ENCODE data around the gene EGR4. TPM values are rescaled to one million over a fixed set of nuclear protein-coding genes. Genes with fewer than 3 reads are reported as not detected.
A peak's percentile ranks its signal among the peaks of the same experiment; 100 is the strongest.

EGR4 gene
- total RNA-seq, 2 donors from 2014 or later = 0.15 TPM; not detected in 1

GRCh38 chr2:73295751-73296400 lies 2.5 kb upstream of the EGR4 start:
- Mint-ChIP-seq H3K9me3 (no peaks in the 10 kb centered on the region), H3K4me3 (no peak overlapping the region), H3K27me3 (ENCODE audit: insufficient read depth) (peaks cover 83% of the 10 kb centered on the region), H3K27ac (no peak overlapping the region), H3K36me3 (ENCODE audit: low read depth) (no peaks in the 10 kb centered on the region), H3K4me1 (no peaks in the 10 kb centered on the region)
- no peak for TF ChIP-seq CTCF (conservative IDR thresholded peaks at IDR 0.05)
- WGBS, 2 experiments (ENCODE audit: insufficient coverage in 1 of 2, insufficient read length in 1 of 2) = 66 to 74% methylated on average over 3 of the region's 5 CpGs
- Histone ChIP-seq H3K4me3 (ENCODE audit: low read length) (no peak overlapping the region), H3K9ac (ENCODE audit: extremely low read depth, low read length, poor library complexity, severe bottlenecking) (no peak overlapping the region), H3K4me1 (ENCODE audit: control insufficient read depth, insufficient read depth, low read length) (peaks cover 4% of the 10 kb centered on the region), H3K9me3 (ENCODE audit: control insufficient read depth, low read length) (no peaks in the 10 kb centered on the region), H3K36me3 (ENCODE audit: control insufficient read depth, insufficient read depth, low read length) (no peaks in the 10 kb centered on the region), H3K27me3 (ENCODE audit: control insufficient read depth, insufficient read depth, low read length, poor library complexity, severe bottlenecking) (peaks cover 95% of the 10 kb centered on the region), H3K27ac (ENCODE audit: low read depth, low read length) (no peak overlapping the region)
- no peak for DNase-seq

- Mint-ChIP-seq H3K4me3 (no peak overlapping the region), H3K4me1 (no peaks in the 10 kb centered on the region), H3K27ac (no peak overlapping the region), H3K27me3 (ENCODE audit: insufficient read depth) (peaks cover 88% of the 10 kb centered on the region), H3K9me3 (no peaks in the 10 kb centered on the region), H3K36me3 (ENCODE audit: low read depth) (no peaks in the 10 kb centered on the region)
- no peak for DNase-seq
- H3K4me1 ChIP-seq (ENCODE audit: control insufficient read depth, insufficient read depth, low read length) = peaks cover 4% of the 10 kb centered on the region
- no peaks in the 10 kb centered on the region for H3K36me3 ChIP-seq (ENCODE audit: control insufficient read depth, insufficient read depth, low read length)
- H3K9me3 ChIP-seq (ENCODE audit: control insufficient read depth, low read length) = no peaks in the 10 kb centered on the region
- no peak overlapping the region for H3K9ac ChIP-seq (ENCODE audit: extremely low read depth, low read length, poor library complexity, severe bottlenecking)
- peaks cover 97% of the 10 kb centered on the region for H3K27me3 ChIP-seq (ENCODE audit: control insufficient read depth, insufficient read depth, low read length, poor library complexity, severe bottlenecking)
- H3K27ac ChIP-seq (ENCODE audit: low read depth, low read length) = no peak overlapping the region
- WGBS, 2 experiments (ENCODE audit: insufficient coverage in 1 of 2, insufficient read length in 1 of 2) = 78% methylated on average over 2 of the region's 2 CpGs; no CpG with 5 or more reads in 1 of the 2 experiments
- TF ChIP-seq CTCF (conservative IDR thresholded peaks at IDR 0.05) = no peak
- no peak overlapping the region for H3K4me3 ChIP-seq (ENCODE audit: low read length)
These were observed 891 bp upstream of the EGR4 start for GRCh38 chr2:73294239-73294638.

- H3K4me1 ChIP-seq (ENCODE audit: control insufficient read depth, insufficient read depth, low read length) = peaks cover 4% of the 10 kb centered on the region
- Mint-ChIP-seq H3K36me3 (ENCODE audit: low read depth) (no peaks in the 10 kb centered on the region), H3K27me3 (ENCODE audit: insufficient read depth) (peaks cover 97% of the 10 kb centered on the region), H3K9me3 (no peaks in the 10 kb centered on the region), H3K4me1 (no peaks in the 10 kb centered on the region), H3K27ac (no peak overlapping the region), H3K4me3 (peak overlapping the region; percentile 52)
- no peak for TF ChIP-seq CTCF (conservative IDR thresholded peaks at IDR 0.05)
- no peaks in the 10 kb centered on the region for H3K9me3 ChIP-seq (ENCODE audit: control insufficient read depth, low read length)
- H3K9ac ChIP-seq (ENCODE audit: extremely low read depth, low read length, poor library complexity, severe bottlenecking) = no peak overlapping the region
- H3K4me3 ChIP-seq (ENCODE audit: low read length) = peak overlapping the region; percentile 83
- DNase-seq = peak; percentile 77
- peaks cover 100% of the 10 kb centered on the region for H3K27me3 ChIP-seq (ENCODE audit: control insufficient read depth, insufficient read depth, low read length, poor library complexity, severe bottlenecking)
- 1 to 3% methylated on average over 17 to 64 of the region's 64 CpGs for WGBS, 2 experiments (ENCODE audit: insufficient coverage in 1 of 2, insufficient read length in 1 of 2)
- no peak overlapping the region for H3K27ac ChIP-seq (ENCODE audit: low read depth, low read length)
- H3K36me3 ChIP-seq (ENCODE audit: control insufficient read depth, insufficient read depth, low read length) = no peaks in the 10 kb centered on the region
These were observed 328 bp downstream of the EGR4 start for GRCh38 chr2:73292906-73293533.

Data from endodermal cell (in vitro differentiated cells).